Vein endothelial cell (primary cell): ENCODE measurements around the gene MAP2K3. TPM values are rescaled to one million over a fixed set of nuclear protein-coding genes. Genes with fewer than 3 reads are reported as not detected.

Experiments used
- total RNA-seq: library from RNA; depleted of rRNA; stranded (reverse); fragments of >200 nt; gene quantifications from 2 replicates; pipeline ENCODE4 v1.2.3, GENCODE V29; 2012

Gene MAP2K3
- total RNA-seq, result 19.6 and 19.9 TPM in 2 replicates

DNA sequence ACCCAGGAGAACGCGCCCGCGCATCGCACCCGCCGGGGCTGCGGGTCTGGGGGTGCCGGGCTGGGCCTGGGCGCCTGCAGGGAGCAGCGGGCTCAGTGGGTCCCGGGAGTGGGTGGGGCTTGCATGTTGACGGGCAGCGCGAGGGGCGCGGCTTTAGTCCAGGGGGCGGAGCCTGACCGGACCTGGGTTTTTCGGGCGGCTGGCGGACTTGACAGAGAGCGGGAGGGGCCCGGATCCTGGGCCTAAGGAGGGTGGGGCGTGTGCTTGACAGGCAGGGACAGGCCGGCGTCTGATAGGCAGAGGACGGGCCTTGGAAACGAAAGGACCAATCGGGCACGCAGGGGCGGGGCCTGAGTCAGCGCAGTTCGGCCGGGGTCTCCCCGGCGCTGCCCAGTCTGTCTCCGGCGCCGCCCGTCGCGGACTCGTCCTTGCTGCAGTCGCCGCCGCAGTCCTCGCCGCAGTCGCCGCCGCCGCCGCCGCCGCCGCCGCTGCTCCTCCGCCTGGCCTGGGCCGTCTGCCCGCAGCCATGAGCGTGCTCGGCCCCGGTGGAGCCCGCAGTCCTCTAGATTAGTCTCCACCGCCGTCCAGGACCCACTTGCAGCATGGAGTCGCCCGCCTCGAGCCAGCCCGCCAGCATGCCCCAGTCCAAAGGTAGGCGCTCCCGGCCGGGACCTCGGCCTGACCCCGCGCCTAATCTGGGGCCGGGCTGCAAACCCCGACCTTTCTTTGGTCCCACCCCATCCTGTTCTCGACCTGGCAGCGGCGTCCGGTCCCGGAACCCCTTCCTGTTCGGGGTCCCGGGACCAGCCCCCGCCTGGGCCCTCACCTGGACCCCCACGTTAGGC lies at the start of gene MAP2K3:
MAP2K3 (plus strand) TSS at position 393 of the 845 bp plus-strand sequence; CDS start at position 603, 210 bp downstream.

DNA sequence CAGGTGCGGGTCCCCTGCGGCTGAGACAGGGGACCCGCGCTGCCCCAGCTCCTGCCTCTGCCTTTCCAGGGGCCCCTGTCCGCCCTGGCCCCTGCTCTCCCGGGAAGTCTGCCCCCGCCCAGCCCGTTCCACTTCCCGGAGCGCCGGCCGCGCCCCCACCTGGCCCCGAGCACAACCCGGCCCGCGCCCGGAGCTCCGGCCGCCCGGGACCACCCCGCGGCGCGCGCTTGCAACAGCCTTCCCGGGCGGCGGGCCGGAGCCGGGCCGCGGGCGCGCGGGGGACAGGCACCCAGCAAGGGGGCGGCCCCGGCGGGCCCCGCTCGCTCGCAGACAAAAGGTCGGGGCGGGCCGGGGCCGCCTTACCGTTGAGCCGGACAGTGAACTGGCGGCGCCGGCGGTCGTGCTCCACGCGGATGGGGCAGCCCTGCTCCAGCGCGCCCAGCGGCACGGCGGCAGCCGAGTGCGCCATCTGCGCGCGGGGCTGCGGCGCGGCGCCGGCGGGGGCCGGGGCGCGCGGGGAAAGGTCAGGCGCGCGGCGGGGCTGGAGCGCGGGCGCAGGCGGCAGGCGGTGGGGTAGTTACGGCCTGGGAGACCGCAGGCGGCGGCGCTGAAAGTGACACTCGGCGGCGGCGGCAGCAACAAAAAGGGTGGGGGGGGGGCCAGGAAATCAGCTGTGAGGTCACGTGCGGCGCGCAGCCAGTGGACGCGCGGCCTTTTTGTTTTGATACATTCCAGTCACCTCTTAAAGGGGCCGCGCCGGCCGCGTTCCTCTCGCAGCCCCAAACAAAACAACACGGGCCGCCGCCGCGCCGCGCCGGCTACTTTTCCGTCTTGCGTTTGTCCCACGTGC lies 31.5 kb upstream of the MAP2K3 start, which contains the start of gene NATD1:
NATD1 (minus strand) TSS at position 615 of the 850 bp plus-strand sequence; CDS start at position 469, 146 bp downstream.

Other genes with a start within 250 kb of the MAP2K3 start
- 360 and 425 TPM in 2 replicates for gene USP22, start 241.7 kb upstream of the MAP2K3 start, total RNA-seq
- gene DHRS7B, start 157.7 kb upstream of the MAP2K3 start, total RNA-seq, result 12.1 and 13.3 TPM in 2 replicates
- 21.5 and 25.5 TPM in 2 replicates for gene TMEM11, start 70.5 kb upstream of the MAP2K3 start, total RNA-seq
- gene NATD1, start 31.3 kb upstream of the MAP2K3 start, total RNA-seq, result 4.2 and 5.9 TPM in 2 replicates
- gene KCNJ12, start 91.6 kb downstream of the MAP2K3 start, total RNA-seq, result 0.33 and 1.9 TPM in 2 replicates